Neural crest cell (in vitro differentiated cells): ENCODE results near the gene TMEM51. TPM values are rescaled to one million over a fixed set of nuclear protein-coding genes. Genes with fewer than 3 reads are reported as not detected.
A peak's percentile ranks its signal among the peaks of the same experiment; 100 is the strongest.

ENCODE experiments used
- DNase-seq: peaks from one replicate; pipeline ENCODE4 v3.0.0; 2021; ENCODE audit warnings: low read depth, mixed read lengths, low spot score
- H3K27ac Mint-ChIP-seq: one replicate; pipeline ENCODE4 v1.8.0; 2021; ENCODE audit warnings: mild to moderate bottlenecking, mixed read lengths; ENCODE audit not compliant: unreplicated experiment
- H3K27me3 Mint-ChIP-seq: 2 replicates; pipeline ENCODE4 v1.8.0; 2021; ENCODE audit warnings: low read depth, mild to moderate bottlenecking, mixed read lengths
- H3K36me3 Mint-ChIP-seq: 2 replicates; pipeline ENCODE4 v1.8.0; 2021; ENCODE audit warnings: low read depth, mild to moderate bottlenecking, mixed read lengths
- H3K4me1 Mint-ChIP-seq: 2 replicates; pipeline ENCODE4 v1.8.0; 2021; ENCODE audit warnings: mixed read lengths
- H3K4me3 Mint-ChIP-seq: one replicate; pipeline ENCODE4 v1.8.0; 2021; ENCODE audit warnings: mild to moderate bottlenecking, mixed read lengths
- H3K9me3 Mint-ChIP-seq: 2 replicates; pipeline ENCODE4 v1.8.0; 2021; ENCODE audit warnings: mixed read lengths
- long read RNA-seq: library from polyadenylated mRNA; unstranded; transcript quantifications from one replicate; pipeline ENCODE4 v2.0.0, GENCODE V29; 2020
- total RNA-seq: library from RNA; stranded (reverse); gene quantifications from 2 replicates; pipeline ENCODE4 v1.2.1, GENCODE V29; 2021
- TF ChIP-seq, protein P1 (sequence below): fragments of 200-600 bp; sonication (generic); conservative IDR thresholded peaks from 2 replicates; pipeline ENCODE4 v1.5.0; 2021; ENCODE audit warnings: antibody characterized with exemption, mild to moderate bottlenecking

Gene TMEM51, protein sequence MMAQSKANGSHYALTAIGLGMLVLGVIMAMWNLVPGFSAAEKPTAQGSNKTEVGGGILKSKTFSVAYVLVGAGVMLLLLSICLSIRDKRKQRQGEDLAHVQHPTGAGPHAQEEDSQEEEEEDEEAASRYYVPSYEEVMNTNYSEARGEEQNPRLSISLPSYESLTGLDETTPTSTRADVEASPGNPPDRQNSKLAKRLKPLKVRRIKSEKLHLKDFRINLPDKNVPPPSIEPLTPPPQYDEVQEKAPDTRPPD
- 6.6 and 6.7 TPM in 2 replicates for total RNA-seq
- long read RNA-seq = 0 reads

DNA sequence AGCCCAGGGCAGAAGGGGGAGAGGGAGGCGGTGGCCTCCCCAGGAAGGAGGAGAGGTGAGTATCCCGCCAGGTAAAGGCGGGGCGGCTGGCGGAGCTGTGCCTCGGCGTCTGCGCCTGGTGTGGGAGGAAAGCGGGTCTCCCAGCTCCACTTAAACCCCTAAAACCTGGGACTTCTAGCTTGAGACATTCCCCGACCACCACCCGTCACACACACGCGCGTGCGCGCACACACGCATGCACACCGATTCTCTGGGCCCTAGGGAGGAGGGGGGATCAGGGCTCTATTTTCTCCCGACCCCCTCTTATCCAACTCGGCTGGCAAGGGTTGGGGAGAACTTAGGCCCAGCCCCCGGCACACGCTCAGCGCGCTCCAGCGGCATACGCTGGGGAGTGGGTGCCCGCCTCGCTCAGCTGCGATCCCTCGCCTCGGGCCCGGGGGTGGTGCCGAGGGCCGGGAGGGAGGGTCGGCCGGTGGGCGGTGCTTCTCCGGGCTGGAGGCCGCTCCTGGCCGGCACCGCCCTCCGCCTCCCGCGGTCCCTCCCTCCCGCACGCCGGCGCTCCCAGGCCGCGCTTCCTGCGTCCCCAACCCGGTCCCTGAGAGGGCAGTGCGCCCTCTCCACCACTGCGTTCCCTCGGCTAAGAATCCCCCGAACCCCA lies at the start of gene TMEM51:
Gene TMEM51 (plus strand): TSS at position 564 of the 658 bp plus-strand sequence. CDS start 61,341 bp downstream, outside the sequence.
- TF ChIP-seq, protein P1, sequence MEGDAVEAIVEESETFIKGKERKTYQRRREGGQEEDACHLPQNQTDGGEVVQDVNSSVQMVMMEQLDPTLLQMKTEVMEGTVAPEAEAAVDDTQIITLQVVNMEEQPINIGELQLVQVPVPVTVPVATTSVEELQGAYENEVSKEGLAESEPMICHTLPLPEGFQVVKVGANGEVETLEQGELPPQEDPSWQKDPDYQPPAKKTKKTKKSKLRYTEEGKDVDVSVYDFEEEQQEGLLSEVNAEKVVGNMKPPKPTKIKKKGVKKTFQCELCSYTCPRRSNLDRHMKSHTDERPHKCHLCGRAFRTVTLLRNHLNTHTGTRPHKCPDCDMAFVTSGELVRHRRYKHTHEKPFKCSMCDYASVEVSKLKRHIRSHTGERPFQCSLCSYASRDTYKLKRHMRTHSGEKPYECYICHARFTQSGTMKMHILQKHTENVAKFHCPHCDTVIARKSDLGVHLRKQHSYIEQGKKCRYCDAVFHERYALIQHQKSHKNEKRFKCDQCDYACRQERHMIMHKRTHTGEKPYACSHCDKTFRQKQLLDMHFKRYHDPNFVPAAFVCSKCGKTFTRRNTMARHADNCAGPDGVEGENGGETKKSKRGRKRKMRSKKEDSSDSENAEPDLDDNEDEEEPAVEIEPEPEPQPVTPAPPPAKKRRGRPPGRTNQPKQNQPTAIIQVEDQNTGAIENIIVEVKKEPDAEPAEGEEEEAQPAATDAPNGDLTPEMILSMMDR = no peak
- Mint-ChIP-seq H3K27me3 (peaks cover 62% of the 10 kb centered on the region), H3K36me3 (no peaks in the 10 kb centered on the region), H3K27ac (peak within 1 kb of the TSS; percentile 95), H3K4me1 (peaks cover 32% of the 10 kb centered on the region), H3K4me3 (peak within 1 kb of the TSS; percentile 96), H3K9me3 (no peaks in the 10 kb centered on the region)
- DNase-seq = peak; percentile 71

DNA sequence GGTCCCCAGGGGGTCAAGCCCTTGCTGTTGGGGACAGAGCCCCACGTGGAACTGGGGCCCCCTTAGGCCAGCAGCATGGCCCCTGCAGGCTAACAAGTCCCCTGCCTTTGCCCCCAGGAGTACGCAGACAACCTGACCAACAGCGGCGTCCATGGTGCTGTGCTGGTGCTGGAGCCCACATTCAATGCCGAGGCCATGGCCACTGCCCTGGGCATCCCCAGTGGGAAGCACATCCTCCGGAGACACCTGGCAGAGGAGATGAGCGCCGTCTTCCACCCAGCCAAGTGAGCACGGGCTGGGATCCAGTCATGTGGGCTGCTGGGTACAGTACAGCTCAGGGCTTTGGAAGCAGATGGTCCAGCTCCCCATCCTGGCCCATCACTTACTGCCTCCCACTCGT lies 49.6 kb upstream of the TMEM51 start:
- H3K27ac Mint-ChIP-seq = no peak overlapping the region
- H3K4me3 Mint-ChIP-seq = no peak overlapping the region
- H3K36me3 Mint-ChIP-seq = peaks cover 5% of the 10 kb centered on the region
- TF ChIP-seq, protein P1 = no peak
- peaks cover 57% of the 10 kb centered on the region for H3K27me3 Mint-ChIP-seq
- H3K9me3 Mint-ChIP-seq = peaks cover 3% of the 10 kb centered on the region
- peaks cover 14% of the 10 kb centered on the region for H3K4me1 Mint-ChIP-seq
- no peak for DNase-seq

DNA sequence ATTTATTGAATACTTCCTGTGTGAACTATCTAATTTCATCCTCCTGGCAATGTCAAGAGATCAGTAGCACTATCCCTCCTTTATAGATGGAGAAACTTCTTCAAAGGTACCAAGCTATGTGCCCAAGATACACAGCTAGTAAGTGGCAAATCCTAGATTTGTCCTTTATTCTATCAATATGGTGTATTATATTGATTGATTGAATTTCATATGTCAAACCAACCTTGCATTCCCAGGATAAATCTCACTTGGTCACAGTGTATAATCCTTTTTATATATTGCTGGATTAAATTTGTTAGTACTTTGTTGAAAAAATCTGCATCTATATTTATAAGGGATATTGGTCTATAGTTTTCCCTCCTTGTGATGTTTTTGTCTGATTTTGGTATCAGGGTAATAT lies 48.8 kb upstream of the TMEM51 start:
- Mint-ChIP-seq H3K9me3 (peaks cover 3% of the 10 kb centered on the region), H3K27me3 (peaks cover 48% of the 10 kb centered on the region), H3K4me3 (no peak overlapping the region), H3K4me1 (peaks cover 10% of the 10 kb centered on the region), H3K36me3 (peaks cover 5% of the 10 kb centered on the region), H3K27ac (no peak overlapping the region)
- DNase-seq = no peak
- TF ChIP-seq, protein P1 = no peak

DNA sequence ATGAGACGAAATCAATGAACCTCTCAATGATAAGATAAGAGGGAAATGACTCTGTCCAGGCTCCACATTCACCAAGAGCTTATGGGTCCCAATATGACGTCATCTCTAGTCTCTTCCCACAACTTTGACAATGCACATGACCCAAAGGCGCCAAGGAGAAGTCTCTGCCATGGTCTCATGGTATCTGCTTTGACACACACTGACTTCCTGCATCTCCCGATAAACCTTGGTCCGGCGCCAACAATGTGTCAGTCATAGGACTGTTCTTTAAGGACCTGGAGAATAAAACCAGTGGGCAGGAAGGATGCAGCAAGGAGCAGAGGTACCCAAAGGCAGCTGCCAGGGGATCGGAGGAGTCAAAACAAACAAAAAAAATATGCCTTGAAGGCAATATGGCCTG lies 46.9 kb upstream of the TMEM51 start:
- peaks cover 4% of the 10 kb centered on the region for H3K36me3 Mint-ChIP-seq
- TF ChIP-seq, protein P1 = no peak
- peaks cover 30% of the 10 kb centered on the region for H3K27me3 Mint-ChIP-seq
- H3K4me1 Mint-ChIP-seq = peaks cover 10% of the 10 kb centered on the region
- no peak for DNase-seq
- H3K4me3 Mint-ChIP-seq = no peak overlapping the region
- H3K9me3 Mint-ChIP-seq = peaks cover 3% of the 10 kb centered on the region
- H3K27ac Mint-ChIP-seq = no peak overlapping the region

DNA sequence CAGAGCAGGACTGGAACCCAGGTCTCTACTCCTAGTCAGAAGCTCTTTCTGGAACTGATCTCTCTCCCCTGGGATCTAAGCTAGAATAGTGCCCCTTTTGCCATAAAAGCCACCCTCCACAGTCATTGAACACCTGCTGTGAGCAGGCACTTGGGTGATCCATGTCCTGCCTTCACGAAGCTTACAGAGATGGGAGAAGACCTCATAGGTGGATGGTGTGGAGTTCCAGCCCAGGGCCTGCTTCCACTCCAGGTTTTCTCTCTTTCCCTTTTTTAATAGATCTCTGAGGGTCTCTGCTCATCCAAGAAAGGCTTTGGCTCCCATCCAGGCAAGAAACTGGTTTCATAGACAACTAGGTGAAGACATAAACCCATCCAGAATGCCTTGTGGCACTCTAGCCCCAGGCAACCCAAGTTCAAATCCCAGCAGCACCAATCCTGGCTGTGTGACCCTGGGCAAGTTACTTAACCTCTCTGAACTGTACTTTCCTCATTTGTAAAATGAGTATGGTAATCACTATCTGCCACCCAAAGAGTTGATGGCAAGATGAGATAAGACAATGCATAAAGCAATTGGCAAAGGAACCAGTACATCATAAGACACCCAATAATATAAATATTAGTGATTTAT lies 46.4 kb upstream of the TMEM51 start:
- peaks cover 2% of the 10 kb centered on the region for H3K36me3 Mint-ChIP-seq
- DNase-seq = no peak
- H3K4me1 Mint-ChIP-seq = peaks cover 13% of the 10 kb centered on the region
- peaks cover 24% of the 10 kb centered on the region for H3K27me3 Mint-ChIP-seq
- TF ChIP-seq, protein P1 = no peak
- no peak overlapping the region for H3K27ac Mint-ChIP-seq
- H3K4me3 Mint-ChIP-seq = no peak overlapping the region
- H3K9me3 Mint-ChIP-seq = peaks cover 3% of the 10 kb centered on the region
